Caki2 (cell line): Measurements from ENCODE around the gene ADGRA1. TPM values are rescaled to one million over a fixed set of nuclear protein-coding genes. Genes with fewer than 3 reads are reported as not detected.
"Not testable (repeated sequence)": the region's sequence is repeated elsewhere in the genome, so short reads cannot be mapped to it uniquely, and the experiment has no call there.

Experiments
- DNase-seq: peaks from one replicate; pipeline ENCODE4 v3.0.0-alpha.2; 2015; ENCODE audit warnings: low read depth
- in situ Hi-C: cut with HindIII; loops from 2 replicates; pipeline ENCODE4 v1.10.0; 2016; ENCODE audit warnings: low sequenced_read_pairs, low pct_unique_long_range_greater_than_20kb, mixed read lengths
- total RNA-seq: library from RNA; depleted of rRNA; stranded (reverse); fragments of >200 nt; shearing (Covaris generic); gene quantifications from 2 replicates; pipeline ENCODE4 v1.2.3, GENCODE V29; 2014; ENCODE audit warnings: low replicate concordance

ADGRA1 gene
- total RNA-seq, 1 experiment from 2014 or later = not detected

- in situ Hi-C loops = no loop called here
- no peak for DNase-seq
Measured at GRCh38 chr10:133103311-133103910, 15.7 kb downstream of the ADGRA1 start.

GRCh38 chr10:133104068-133104962 is 16.6 kb downstream of the ADGRA1 start:
- DNase-seq = no peak
- in situ Hi-C loops = no loop called here

- DNase-seq = no peak
- in situ Hi-C loops = no loop called here
Measured at GRCh38 chr10:133104963-133105640, 17.4 kb downstream of the ADGRA1 start.

DNA sequence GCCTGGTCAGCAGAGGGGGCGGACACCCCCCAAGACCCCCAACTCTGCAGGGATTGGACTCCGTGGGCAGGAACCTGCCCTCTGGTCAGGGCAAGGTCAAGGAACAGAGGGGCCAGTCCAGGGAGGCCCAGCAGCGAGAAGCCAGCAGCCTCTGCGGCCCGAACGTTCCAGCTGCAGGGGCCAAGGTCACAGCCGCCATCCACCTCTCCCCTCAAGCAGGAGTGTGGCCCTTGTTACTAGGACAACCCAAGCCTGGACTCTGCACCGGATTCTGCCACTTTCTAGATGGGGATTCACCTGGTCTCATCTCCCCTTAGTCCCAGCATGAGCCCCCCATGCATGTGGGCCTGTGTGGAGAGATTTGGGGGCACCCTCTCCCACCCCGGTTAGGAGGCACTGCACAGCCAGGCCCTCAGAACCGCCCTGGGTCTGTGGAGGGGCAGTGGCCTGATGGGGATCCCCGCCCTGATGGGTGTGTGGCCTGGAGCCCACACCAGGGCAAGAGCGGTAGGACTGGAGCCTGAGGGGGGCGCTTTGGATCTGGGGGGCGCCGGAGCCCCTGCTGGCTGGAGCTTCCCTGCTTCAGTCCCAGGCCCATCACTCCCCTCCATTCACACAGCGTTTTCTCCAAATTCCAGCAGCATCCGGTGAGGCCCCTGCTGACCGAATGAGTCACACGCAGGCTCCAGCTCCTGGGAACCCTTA is 18.1 kb downstream of the ADGRA1 start:
- in situ Hi-C loops = no loop called here
- no peak for DNase-seq

DNA sequence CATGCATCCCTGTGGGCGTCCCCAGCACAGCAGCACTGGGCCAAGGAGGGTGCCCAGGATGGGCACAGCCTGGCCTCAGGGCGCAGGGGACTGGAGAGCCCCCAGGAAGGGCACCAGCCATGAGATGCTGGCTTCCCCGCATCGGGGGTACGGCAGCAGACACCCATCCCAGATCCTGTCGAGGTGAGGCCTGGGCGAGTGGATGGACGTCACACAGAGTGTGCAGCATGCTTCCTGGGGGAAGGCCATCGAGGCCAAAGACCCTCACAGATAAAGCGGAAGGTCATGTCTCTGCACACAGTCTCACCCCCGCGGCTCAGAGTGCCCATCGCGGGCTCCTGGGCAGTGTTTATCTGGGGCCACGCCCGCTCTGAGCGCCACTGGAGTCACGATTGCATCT is 18.8 kb downstream of the ADGRA1 start:
- no peak for DNase-seq
- in situ Hi-C loops = no loop called here

DNA sequence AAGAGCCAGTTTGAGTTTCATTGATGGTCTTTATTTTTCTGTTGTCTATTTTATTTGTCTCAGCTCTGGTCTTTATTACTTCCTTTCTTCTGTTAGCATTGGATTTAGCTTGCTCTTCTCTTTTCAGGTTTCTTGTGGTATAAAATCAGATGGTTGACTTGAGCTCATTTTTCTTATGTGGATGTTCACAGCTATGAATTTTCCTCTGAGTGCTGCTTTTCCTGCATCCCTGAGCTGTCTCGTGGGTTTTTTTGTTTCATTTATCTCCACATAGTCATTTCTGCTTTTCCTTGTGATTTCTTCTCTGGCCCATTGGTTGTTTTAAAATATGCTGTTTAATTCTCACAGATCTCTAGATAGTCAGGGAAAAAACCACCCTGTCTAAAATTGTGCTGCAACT is 19.7 kb downstream of the ADGRA1 start:
- DNase-seq = no peak
- in situ Hi-C loops = no loop called here

DNA sequence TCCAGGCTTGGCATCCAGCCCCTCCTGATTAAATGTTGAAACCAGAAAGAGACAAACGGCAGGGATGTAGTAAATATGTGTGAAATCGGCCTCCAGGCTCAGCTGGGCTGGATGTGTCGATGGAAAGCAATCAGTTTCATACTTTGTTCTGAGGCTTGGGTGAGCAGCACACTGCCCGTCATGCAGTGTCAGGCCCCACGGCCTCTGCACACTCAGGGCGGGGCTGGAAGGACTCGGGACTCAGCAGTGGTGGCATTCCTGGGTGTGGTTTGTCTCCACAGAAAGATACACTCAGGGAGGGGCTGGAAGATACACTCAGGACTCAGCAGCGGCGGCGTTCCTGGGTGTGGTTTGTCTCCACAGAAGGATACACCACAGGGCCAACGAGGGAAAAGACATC is 22.0 kb downstream of the ADGRA1 start:
- in situ Hi-C loops = no loop called here
- DNase-seq = no peak

- peak; percentile 12 for DNase-seq
- in situ Hi-C loops = no loop called here
Measured at GRCh38 chr10:133110133-133110532, 22.4 kb downstream of the ADGRA1 start.

DNA sequence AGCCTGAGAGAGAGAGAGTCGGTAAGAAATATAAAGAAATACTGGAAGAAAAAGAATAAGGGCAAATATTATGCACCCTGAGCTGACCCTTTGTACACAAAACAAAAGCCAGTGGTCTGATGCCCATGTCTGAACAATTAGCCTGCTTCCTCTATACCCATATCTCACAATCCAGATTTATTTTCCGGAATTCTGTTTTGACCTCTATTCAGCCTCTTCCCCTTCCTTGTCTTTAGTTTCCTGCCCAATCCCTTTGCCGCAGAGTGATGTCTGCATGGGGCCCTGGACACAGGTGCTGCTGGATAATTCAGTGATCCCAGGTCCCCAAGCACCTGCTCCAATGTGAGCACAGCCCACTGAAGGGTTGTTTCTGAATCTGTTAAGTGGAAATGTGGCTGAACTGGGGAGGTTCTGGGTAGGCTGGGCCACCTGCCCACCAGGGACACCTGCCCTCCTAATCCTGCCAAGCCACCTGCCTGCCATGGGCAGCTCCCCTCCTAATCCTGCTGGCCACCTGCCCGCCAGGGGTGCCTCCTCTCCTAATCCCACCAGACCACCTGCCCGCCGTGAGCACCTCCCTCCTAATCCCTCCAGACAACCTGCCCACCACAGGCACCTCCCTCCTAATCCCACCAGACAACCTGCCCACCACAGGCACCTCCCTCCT is 23.0 kb downstream of the ADGRA1 start:
- DNase-seq = no peak
- in situ Hi-C loops = no loop called here

DNA sequence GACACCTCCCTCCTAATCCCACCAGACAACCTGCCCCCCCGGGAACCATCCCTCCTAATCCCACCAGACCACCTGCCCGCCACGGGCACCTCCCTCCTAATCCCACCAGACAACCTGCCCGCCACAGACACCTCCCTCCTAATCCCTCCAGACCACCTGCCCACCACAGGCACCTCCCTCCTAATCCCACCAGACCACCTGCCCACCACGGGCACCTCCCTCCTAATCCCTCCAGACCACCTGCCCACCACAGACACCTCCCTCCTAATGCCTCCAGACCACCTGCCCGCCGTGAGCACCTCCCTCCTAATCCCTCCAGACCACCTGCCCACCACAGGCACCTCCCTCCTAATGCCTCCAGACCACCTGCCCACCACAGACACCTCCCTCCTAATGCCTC is 23.9 kb downstream of the ADGRA1 start:
- DNase-seq, in situ Hi-C loops: not testable (repeated sequence)

DNA sequence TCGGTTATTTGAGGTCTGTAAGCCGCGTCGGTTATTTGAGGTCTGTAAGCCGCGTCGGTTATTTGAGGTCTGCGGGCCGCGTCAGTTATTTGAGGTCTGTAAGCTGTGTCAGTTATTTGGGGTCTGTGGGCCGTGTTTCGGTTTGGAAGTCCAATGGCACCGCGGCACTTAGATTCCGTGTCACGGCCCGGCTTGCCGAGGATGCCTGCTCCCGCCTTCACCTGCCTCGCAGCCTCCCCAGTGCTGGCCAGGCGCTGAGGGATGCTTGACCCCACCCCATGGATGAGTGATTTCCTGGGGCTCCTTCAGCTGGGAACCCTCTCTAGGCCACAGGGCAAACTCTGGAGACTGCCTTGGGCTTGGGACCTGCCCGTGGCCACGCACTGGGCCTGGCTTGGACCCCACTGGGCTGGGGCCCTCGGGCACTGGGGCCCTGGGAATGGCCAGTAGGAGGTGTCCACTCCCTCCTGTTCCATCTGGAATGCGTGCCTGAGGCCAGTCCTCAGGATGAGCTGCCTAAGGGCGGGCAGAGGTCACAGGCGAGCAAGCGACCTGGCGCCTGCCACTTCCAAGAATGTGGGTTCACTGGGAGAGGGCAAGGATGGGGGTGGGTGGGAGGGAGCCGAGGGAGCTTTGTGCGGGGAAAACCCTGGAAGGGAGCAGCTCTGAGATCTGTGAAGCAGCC is 25.6 kb downstream of the ADGRA1 start:
- in situ Hi-C loops = no loop called here
- no peak for DNase-seq

GRCh38 chr10:133113847-133114246 is 26.1 kb downstream of the ADGRA1 start:
- DNase-seq = no peak
- in situ Hi-C loops = no loop called here

DNA sequence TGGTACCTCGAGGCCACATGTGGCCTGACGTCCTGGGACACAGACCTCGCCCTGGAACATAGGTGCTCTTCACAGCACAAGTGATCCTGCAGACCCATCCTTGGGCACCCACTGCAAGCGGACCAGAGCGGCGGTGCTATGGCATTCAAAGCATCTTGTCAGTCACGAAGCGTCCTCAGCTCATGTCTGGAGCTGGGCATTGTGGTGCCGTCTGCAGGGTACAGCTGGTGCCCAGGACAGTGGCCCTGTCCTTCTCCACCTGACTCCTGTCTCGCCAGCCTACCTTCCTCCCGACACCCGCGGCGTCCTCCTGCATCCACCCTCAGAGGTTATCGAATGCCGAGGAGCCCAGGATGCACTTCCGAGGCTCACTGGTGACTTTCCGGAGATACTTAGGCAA is 26.5 kb downstream of the ADGRA1 start:
- no peak for DNase-seq
- in situ Hi-C loops = no loop called here

DNA sequence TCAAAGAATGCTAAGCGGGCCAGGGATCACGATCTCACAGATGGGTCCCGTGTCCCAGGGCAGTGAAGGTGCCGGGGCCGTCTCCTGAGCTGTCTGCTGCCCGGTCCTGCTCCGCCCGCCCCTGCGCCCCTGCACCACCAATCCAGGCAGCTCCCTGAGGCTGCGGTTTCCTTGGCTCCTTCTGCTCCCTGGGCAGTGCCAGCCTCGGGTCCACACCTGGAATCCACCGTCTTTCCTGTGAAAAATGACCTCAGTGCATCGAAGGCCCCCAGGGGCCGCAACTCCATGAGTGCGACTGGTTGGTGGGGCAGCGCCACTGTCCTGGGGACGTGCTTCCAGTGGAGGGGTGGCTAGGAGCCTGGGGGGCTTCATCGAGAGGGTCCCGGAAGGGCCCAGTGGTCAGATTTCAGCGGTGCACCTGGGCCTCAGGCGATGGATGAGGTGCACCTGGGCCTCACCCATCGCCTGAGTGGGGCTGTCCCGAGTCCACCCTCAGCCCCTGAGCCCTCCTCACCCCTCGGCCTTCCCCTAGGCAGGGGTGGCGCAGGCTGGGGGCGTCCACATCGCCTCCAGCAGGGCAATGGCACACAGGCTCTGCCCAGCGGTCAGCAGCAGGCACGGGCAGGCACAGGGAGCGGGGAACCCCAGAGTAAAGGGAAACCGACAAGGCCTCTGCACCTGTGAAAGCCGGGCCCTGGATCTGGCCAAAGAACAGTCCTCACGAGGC is 27.2 kb downstream of the ADGRA1 start:
- no peak for DNase-seq
- in situ Hi-C loops = no loop called here

GRCh38 chr10:133115453-133115842 is 27.7 kb downstream of the ADGRA1 start:
- in situ Hi-C loops = no loop called here
- DNase-seq = no peak

- in situ Hi-C loops = no loop called here
- no peak for DNase-seq
Measured at GRCh38 chr10:133115976-133116375, 28.3 kb downstream of the ADGRA1 start.

DNA sequence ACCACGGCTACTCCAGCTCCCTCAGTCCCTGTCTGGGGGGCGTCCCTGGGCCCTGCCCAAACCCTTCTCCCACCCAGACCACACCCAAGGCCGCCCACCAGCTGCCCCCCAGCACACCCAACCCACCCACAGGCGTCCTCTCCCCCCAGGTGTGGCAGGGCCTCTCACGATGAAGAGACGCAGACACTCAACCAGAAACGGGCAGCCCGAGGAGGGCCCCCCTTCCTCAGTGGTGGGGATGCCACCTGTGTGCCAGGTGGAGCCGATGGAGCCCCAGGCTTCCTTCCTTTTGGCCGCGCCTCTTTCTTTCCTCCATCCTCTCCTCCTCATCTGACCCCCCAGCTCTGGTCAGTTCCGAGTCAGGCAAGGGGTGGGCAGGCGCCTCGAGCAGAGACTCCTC is 28.7 kb downstream of the ADGRA1 start:
- in situ Hi-C loops = no loop called here
- no peak for DNase-seq
